ENCODE data around the gene MSI2.

Gene MSI2

DNA sequence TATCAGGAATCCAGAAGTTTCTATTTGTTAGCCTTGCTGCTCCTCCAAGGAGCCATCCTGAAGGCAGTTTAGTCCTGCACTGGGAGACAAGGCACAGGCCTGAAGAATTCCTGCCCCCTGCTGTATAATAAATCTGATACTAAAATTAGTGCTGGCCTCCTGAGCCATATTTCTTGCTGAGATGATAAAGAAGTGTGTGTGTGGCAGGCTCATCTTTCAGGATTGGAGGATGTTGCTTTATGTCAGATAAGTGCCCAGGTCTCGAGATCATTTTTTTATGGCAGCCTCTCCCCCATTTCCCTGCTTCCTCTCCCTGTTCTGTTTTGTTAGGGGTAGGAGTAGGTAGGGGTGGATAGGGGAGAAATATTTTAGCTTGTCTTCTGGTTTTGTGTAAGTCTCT, 26.0 kb downstream of the MSI2 start:
- no peak overlapping the region for H3K9ac ChIP-seq (ENCODE audit: low read depth, low read length, poor library complexity, severe bottlenecking)
- no peaks in the 10 kb centered on the region for H3K9me2 ChIP-seq (replicated peaks; ENCODE audit: low read depth, low read length)
- H3K27me3 ChIP-seq (ENCODE audit: insufficient read depth, low read length, poor library complexity, severe bottlenecking): no peaks in the 10 kb centered on the region
- peaks cover 100% of the 10 kb centered on the region for H3K79me2 ChIP-seq (ENCODE audit: insufficient read depth, low read length)
- H4K20me1 ChIP-seq (ENCODE audit: insufficient read depth, low read length, poor library complexity, severe bottlenecking): peaks cover 100% of the 10 kb centered on the region
- H3K4me2 ChIP-seq (ENCODE audit: low read depth, low read length, poor library complexity, severe bottlenecking): no peak overlapping the region
- peaks cover 30% of the 10 kb centered on the region for H3K4me1 ChIP-seq (ENCODE audit: insufficient read depth, low read length, poor library complexity, severe bottlenecking)
- peaks cover 100% of the 10 kb centered on the region; the same call in 1 of the 2 replicates for H3K36me3 ChIP-seq (ENCODE audit: insufficient read depth, low read length)
- no peaks in the 10 kb centered on the region for H3F3A ChIP-seq (ENCODE audit: low read depth)
- no peaks in the 10 kb centered on the region for H3K9me3 ChIP-seq (ENCODE audit: insufficient read depth, low read depth, low read length)
- TF ChIP-seq CTCF (conservative IDR thresholded peaks at IDR 0.05; ENCODE audit: low read length) (no peak), EZH2phosphoT487 (IDR thresholded peaks at IDR 0.05; ENCODE audit: borderline replicate concordance) (no peak)
- no peak overlapping the region for H2AFZ ChIP-seq (ENCODE audit: low read length)
- H3K4me3 ChIP-seq (ENCODE audit: low read length, poor library complexity, severe bottlenecking): no peak overlapping the region

- TF ChIP-seq CTCF (conservative IDR thresholded peaks at IDR 0.05; ENCODE audit: low read length) (no peak), EZH2phosphoT487 (IDR thresholded peaks at IDR 0.05; ENCODE audit: borderline replicate concordance) (no peak)
- peaks cover 30% of the 10 kb centered on the region for H3K4me1 ChIP-seq (ENCODE audit: insufficient read depth, low read length, poor library complexity, severe bottlenecking)
- peaks cover 100% of the 10 kb centered on the region for H3K79me2 ChIP-seq (ENCODE audit: insufficient read depth, low read length)
- no peak overlapping the region for H2AFZ ChIP-seq (ENCODE audit: low read length)
- H3K36me3 ChIP-seq (ENCODE audit: insufficient read depth, low read length): peaks cover 100% of the 10 kb centered on the region; the same call in 1 of the 2 replicates
- H3K4me3 ChIP-seq (ENCODE audit: low read length, poor library complexity, severe bottlenecking): no peak overlapping the region
- H3K9me3 ChIP-seq (ENCODE audit: insufficient read depth, low read depth, low read length): no peaks in the 10 kb centered on the region
- H3K9ac ChIP-seq (ENCODE audit: low read depth, low read length, poor library complexity, severe bottlenecking): no peak overlapping the region
- H4K20me1 ChIP-seq (ENCODE audit: insufficient read depth, low read length, poor library complexity, severe bottlenecking): peaks cover 100% of the 10 kb centered on the region
- no peaks in the 10 kb centered on the region for H3K27me3 ChIP-seq (ENCODE audit: insufficient read depth, low read length, poor library complexity, severe bottlenecking)
- H3K4me2 ChIP-seq (ENCODE audit: low read depth, low read length, poor library complexity, severe bottlenecking): no peak overlapping the region
- H3F3A ChIP-seq (ENCODE audit: low read depth): no peaks in the 10 kb centered on the region
- H3K9me2 ChIP-seq (replicated peaks; ENCODE audit: low read depth, low read length): no peaks in the 10 kb centered on the region
Measured at GRCh38 chr17:57283203-57283971, 27.1 kb downstream of the MSI2 start.

DNA sequence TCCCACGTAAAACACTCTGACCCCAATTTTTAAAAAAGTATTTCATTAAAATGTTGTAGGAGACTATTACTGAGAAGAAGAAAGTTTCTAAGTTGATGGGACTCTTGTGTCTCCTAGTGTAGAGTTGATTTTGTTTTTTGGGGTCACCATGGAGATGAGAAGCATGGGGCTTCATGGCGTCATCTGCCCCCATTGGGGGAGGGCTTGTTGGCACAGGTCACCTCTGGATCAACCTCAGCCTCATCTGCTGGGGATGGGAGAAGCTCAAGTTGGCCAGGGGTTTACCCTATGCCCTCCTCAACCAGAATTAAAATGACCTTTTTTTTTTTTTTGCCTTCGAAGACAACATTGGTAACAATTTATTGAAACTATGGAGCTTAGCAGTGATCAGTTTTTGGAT, 28.3 kb downstream of the MSI2 start:
- Histone ChIP-seq H3K9me2 (replicated peaks; ENCODE audit: low read depth, low read length) (no peaks in the 10 kb centered on the region), H3K36me3 (ENCODE audit: insufficient read depth, low read length) (peaks cover 100% of the 10 kb centered on the region; the same call in 1 of the 2 replicates), H3K4me3 (ENCODE audit: low read length, poor library complexity, severe bottlenecking) (no peak overlapping the region), H3K4me2 (ENCODE audit: low read depth, low read length, poor library complexity, severe bottlenecking) (no peak overlapping the region), H3F3A (ENCODE audit: low read depth) (no peaks in the 10 kb centered on the region), H4K20me1 (ENCODE audit: insufficient read depth, low read length, poor library complexity, severe bottlenecking) (peaks cover 100% of the 10 kb centered on the region), H3K9ac (ENCODE audit: low read depth, low read length, poor library complexity, severe bottlenecking) (no peak overlapping the region), H3K4me1 (ENCODE audit: insufficient read depth, low read length, poor library complexity, severe bottlenecking) (peaks cover 29% of the 10 kb centered on the region), H2AFZ (ENCODE audit: low read length) (no peak overlapping the region), H3K27me3 (ENCODE audit: insufficient read depth, low read length, poor library complexity, severe bottlenecking) (no peaks in the 10 kb centered on the region), H3K9me3 (ENCODE audit: insufficient read depth, low read depth, low read length) (no peaks in the 10 kb centered on the region), H3K79me2 (ENCODE audit: insufficient read depth, low read length) (peaks cover 100% of the 10 kb centered on the region)
- TF ChIP-seq CTCF (conservative IDR thresholded peaks at IDR 0.05; ENCODE audit: low read length) (no peak), EZH2phosphoT487 (IDR thresholded peaks at IDR 0.05; ENCODE audit: borderline replicate concordance) (no peak)
